Stimulated activated CD4-positive, alpha-beta T cell treated with anti-CD3 and anti-CD28 coated beads, TNF-alpha, amount 100 ng/mL, for 4 hours (primary cell): ENCODE results near the gene GPR171.

Source experiments
- DNase-seq, 3 experiments: peaks; one replicate each; pipeline ENCODE4 v3.0.0-alpha.2; 2020; ENCODE audit warnings: low read depth in 3 of 3

Gene GPR171

DNA sequence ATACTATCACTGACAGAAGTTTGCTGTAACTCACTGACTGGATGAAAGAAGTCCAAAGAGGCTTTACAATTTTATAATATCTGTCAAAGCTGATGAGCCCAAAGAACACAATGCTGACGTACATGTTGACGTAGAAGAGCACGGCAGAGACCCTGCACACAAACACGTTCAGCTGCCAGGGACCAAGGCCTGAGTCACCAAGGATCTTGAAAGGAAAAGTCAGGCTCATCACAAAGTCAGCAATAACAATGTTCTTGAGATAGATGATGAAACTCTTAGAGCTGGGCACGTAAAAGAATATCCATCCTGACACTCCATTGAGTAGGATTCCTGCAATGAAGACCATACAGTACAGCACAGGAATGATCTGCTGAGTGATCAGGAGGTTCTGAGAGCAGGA, 10.9 kb upstream of the GPR171 start:
- no peak for DNase-seq

DNA sequence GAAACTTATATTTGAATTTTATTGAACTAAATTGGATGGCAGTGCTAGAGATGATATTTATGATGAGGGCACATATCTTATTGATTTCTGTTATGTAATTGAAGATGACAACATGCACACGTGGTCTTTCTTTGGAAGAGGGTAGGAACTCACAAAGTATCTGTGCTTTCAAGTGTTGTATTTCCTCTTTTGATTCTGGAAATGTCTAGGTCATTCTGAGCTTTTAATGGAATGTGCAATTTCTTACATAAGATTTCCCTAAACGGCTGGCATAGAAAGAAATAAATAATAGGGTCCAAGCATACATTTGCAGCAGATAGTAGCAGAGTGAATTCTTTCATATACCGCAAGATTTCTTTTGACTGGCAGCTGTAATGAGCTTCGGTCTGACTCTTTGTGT, 10.1 kb upstream of the GPR171 start:
- DNase-seq: no peak

DNA sequence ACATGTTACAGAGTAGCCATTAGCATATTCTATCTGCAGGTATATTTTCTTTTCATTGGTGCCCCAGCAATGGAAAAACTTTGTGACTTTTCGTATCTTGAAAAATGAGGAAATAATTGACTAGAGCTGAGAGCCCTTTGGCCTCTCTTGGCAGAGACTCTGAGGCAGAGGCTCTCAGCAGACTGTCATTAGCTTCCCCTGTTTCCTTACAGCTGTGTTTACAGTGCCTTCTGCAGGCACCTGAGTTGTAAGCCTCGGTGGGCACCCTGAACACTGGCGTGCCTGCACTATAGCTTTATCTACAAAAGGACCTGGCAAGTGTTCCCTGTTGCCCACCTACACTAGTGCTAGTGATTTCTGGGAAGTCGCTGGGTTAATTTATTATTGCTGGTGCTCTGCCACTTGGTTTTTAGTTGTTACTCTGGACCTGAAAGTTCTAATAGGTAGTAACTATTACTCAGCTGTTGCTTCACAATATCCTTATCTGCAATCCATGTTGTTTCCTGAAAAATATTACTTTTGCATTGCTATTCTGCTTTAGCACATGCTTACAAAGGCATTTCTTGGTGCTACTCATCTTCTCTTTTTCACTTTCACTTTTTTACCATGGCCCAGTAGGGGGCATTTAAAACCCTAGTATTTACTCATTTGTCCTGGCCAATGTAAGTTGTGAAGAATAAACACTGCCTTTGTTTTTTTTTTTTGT, 7.8 kb upstream of the GPR171 start:
- DNase-seq: no peak

DNA sequence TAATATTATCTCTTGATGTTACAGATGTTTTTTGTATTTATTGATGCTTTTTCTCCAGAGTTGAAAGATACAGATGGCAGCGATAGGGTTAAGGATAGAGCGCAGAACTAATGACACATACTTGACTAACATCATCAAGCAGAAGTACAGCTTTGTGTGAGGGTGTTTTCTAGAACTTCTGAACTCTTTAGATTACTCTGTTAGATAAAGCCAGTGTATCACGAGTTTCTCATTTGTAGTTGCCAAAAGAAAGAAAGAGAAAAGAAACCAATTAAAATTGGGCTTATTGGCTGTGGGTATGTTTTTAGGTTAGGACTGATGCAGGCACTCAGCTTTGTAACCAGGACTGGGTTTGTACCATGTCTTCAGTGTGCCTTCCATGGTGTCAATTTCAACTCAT, 6.6 kb upstream of the GPR171 start:
- DNase-seq: no peak

- DNase-seq: no peak
These were observed 3.2 kb upstream of the GPR171 start for GRCh38 chr3:151206201-151206600.

DNA sequence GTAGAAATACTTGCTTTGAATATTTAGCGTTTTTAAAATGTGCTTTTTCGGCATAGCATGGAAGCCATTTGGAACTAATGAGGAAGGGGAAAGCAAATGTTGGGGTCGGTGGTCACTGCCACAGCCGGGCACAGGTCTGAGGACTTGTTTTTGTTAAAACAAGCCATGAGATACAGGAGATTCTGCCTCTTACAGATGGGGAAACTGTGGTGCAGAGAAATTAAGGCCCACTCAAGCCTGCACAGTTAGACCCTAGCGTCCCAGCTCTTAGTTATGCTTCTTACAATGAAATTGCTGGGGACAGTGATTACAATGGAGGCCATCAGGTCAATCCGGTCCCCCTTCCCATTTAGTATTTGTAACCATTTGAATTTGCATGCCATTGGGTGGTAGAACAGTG, 2.5 kb upstream of the GPR171 start:
- DNase-seq: no peak

GRCh38 chr3:151204530-151205402, 1.8 kb upstream of the GPR171 start:
- DNase-seq: no peak

DNA sequence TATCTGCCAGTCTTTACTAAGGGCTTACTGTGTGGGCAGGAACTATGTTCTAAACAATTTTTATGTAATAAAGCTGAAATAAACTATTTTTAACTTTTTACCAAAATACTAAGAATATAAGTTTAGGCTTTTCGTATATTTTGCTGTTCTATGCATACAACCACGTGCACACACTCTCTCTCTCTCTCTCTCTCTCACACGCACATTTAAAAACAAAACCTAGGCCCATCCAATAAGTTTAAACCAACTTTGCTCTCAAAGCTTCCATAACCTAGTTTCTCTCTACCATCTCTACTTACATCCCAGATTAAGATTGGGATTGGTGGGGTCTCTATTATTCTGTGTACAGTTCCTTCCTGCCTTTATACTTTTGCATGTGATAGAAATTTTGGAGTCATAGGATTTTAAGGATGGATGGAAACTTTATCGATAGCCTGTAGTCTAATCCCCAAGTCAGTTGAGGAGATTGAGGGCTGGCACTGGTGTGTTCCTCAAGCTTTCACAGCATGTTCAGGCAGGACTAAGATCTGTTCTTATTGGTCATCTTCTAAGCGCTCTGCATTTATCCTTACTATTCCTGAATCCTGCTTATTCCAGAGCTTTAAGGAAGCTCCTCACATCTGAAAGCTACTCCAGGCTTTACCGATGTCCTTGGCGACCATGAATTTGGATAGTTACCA, 1.8 kb downstream of the GPR171 start:
- no peak for DNase-seq

- no peak for DNase-seq
These were observed 2.4 kb downstream of the GPR171 start for GRCh38 chr3:151200586-151200985.

GRCh38 chr3:151199554-151200438, 3.2 kb downstream of the GPR171 start:
- no peak for DNase-seq

- DNase-seq: no peak
These were observed 4.2 kb downstream of the GPR171 start for GRCh38 chr3:151198849-151199248.

- DNase-seq: no peak
These were observed 4.8 kb downstream of the GPR171 start for GRCh38 chr3:151197981-151198767.

GRCh38 chr3:151197228-151197627, 5.8 kb downstream of the GPR171 start:
- DNase-seq: no peak

- DNase-seq: no peak
These were observed 6.6 kb downstream of the GPR171 start for GRCh38 chr3:151196434-151196833.

- no peak for DNase-seq
These were observed 7.2 kb downstream of the GPR171 start for GRCh38 chr3:151195826-151196225.

- DNase-seq: no peak
These were observed 10.5 kb downstream of the GPR171 start for GRCh38 chr3:151192545-151192944.

- DNase-seq: no peak
These were observed 11.9 kb downstream of the GPR171 start for GRCh38 chr3:151191095-151191494.

GRCh38 chr3:151183265-151183671, 19.7 kb downstream of the GPR171 start:
- DNase-seq: no peak

DNA sequence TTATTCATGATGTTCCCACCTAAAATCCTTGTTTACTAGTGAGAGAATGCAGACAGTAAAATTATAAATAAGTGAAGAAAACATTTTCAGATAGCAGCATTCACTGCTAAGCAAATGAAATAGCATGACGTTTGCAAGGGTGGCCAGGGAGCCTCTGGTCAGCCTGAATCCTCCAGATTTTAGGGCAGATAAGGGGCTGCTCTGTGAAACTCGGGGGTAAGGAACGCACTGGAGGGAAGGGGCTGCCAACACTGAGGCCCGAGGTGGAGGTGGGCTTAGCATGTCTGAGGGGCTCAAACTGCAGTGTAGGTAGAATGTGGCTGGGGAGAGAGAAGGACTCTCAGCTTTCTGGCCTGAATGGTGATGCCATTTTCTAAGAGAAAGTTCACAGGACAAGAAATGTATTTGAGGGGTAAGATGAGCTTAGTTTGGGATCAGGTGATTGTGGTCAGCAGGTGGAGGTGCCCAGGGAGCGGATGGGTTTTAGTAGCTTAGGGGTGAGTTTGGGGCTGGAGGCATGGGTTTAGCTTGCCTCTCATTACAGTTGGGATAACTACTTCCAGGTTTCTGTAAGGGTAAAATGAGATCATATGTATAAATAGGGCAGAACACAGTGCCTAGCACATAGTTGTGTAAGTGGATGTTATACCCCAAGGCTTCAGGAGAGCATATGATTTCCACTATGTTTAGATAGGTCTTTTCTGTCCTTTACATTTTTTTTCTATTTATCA, 20.5 kb downstream of the GPR171 start:
- no peak for DNase-seq

- DNase-seq: no peak
These were observed 24.7 kb downstream of the GPR171 start for GRCh38 chr3:151178208-151178845.
